GM12891 (cell line): ENCODE results near the gene WFIKKN1.

ENCODE experiments used
- DNase-seq: peaks from one replicate; pipeline ENCODE4 v3.0.0; 2011; ENCODE audit warnings: low spot score; ENCODE audit not compliant: insufficient read length
- FAIRE-seq: peaks from 2 replicates; lab custom pipeline; 2011; peaks lifted over from hg19 to GRCh38; lab: Jason Lieb, UNC
- PAX5 ChIP-seq: IDR thresholded peaks from 2 replicates; pipeline ENCODE4 v1.6.1; 2011; ENCODE audit warnings: low read length, moderate library complexity, mild to moderate bottlenecking; ENCODE audit not compliant: insufficient read depth, severe bottlenecking
- POLR2A ChIP-seq: IDR thresholded peaks from 2 replicates; pipeline ENCODE4 v1.6.1; 2011; ENCODE audit warnings: low read depth, low read length, control low read depth
- POLR2AphosphoS5 ChIP-seq: IDR thresholded peaks from 2 replicates; pipeline ENCODE4 v1.6.1; 2011; ENCODE audit warnings: low read depth, low read length, control low read depth
- POU2F2 ChIP-seq: IDR thresholded peaks from 2 replicates; pipeline ENCODE4 v1.6.1; 2011; ENCODE audit warnings: low read depth, mild to moderate bottlenecking, control low read depth, low read length, moderate library complexity
- SPI1 ChIP-seq: IDR thresholded peaks from 2 replicates; pipeline ENCODE4 v1.6.1; 2011; ENCODE audit warnings: low read depth, low read length, control low read depth
- TAF1 ChIP-seq: IDR thresholded peaks from 2 replicates; pipeline ENCODE4 v1.6.1; 2011; ENCODE audit warnings: low read depth, low read length, control low read depth

Gene WFIKKN1

DNA sequence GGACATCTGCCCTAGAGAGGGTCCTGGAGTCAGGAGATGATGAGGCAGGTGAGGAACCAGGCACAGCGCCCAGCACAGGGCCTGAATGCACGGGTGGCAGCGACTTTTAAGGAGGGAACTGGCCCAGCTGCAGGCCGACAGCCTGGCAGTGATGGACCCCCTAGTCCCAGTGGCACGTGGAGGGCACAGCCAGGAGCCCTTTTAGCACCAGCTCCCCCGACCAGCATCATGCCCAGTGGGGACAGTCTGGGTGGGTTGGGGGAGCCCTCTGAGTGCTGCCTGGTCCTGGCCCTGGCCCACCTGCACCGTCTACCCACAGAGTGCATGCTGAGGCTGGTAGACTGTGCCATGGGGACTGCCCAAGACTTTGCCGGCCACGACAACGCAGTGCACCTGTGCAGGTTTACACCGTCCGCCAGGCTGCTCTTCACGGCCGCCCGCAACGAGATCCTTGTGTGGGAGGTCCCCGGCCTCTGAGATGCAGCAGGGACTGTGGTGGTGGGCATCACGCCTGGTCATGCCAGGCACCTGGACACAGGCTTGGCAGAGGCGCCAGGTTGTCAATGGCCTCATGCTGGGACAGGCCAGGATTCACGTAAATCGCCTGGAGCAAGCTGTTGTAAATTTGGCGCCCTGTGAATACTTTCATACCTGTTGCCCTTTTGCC, 36.5 kb downstream of the WFIKKN1 start:
- DNase-seq, result no peak
- no peak for FAIRE-seq
- TF ChIP-seq POLR2AphosphoS5 (no peak), TAF1 (no peak), POLR2A (no peak), PAX5 (no peak), POU2F2 (no peak), SPI1 (no peak)

DNA sequence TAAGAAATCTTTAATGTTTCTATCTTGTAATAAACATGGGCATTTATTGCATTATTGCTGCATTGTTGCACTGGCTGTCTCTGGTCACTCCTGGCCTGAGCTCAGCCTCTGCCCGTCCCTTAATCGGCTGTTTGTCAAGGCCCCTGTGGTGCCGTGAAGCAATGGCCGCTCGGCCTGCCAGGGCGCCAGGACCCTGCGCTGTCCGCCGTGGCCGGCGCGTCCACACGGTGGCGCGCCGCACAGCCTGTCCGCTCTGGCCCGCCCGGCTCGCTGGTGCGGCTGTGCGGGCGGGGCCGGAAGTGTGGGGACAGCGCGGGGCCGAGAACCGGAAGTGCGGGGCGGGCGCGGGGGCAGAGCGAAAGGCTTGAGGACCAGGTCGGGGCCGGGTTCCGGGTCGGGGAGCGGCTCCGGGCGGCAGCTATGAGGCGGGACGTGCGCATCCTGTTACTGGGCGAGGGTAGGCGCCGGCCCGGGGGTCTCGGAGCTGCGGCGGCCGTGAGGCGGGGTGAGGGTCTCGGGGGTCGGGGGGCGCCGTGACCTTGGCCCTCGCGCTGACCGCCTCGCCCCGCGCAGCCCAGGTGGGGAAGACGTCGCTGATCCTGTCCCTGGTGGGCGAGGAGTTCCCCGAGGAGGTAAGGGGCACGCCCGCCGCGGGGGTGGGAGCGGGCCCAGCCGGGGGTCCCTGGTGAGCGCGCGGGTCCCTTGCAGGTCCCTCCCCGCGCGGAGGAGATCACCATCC, 37.2 kb downstream of the WFIKKN1 start, which contains the start of gene RHOT2:
Gene RHOT2 (plus strand): TSS at position 353 of the 739 bp plus-strand sequence. CDS start 68 bp downstream, at position 421.
- FAIRE-seq (peak; percentile 99), DNase-seq (peak; percentile 99)
- TF ChIP-seq SPI1, result no peak
- peak; percentile 8; the same call in 1 of the 2 replicates for TF ChIP-seq POU2F2
- TF ChIP-seq PAX5, result peak; percentile 45
- peak; percentile 67; the same call in 1 of the 2 replicates for TF ChIP-seq POLR2AphosphoS5
- peak; percentile 75 for TF ChIP-seq POLR2A
- peak; percentile 60 for TF ChIP-seq TAF1

DNA sequence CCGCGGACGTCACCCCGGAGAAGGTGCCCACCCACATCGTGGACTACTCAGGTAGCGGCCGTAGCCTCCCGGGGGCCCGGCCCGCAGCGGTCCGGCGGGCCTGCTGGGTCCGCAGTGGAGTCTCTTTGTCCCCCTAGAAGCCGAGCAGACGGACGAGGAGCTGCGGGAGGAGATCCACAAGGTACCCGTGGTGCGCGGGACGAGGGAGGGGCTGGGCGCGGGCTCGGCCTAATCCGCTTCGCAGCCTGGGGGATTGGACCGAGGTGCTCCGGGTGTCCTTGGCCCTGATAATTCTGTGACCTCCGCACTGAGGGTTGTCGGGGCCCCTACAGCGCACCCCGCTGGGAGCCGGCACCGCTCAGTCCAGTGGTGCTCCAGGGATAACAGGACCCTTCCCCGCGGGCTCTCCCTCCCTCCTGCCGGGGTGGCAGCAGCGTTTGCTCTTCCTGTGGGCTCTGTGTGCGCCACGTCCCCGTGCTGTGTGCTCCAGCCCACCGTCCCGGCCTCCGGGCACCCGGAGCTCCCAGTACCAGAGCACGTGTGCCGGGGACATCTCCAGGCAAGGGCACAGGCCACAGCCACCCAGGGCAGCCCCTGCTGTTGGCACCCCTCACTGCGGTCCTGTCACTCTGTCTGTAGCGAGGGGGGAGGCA, 37.9 kb downstream of the WFIKKN1 start:
- TF ChIP-seq POU2F2 (no peak), POLR2AphosphoS5 (no peak)
- FAIRE-seq (peak; percentile 68), DNase-seq (no peak)

DNA sequence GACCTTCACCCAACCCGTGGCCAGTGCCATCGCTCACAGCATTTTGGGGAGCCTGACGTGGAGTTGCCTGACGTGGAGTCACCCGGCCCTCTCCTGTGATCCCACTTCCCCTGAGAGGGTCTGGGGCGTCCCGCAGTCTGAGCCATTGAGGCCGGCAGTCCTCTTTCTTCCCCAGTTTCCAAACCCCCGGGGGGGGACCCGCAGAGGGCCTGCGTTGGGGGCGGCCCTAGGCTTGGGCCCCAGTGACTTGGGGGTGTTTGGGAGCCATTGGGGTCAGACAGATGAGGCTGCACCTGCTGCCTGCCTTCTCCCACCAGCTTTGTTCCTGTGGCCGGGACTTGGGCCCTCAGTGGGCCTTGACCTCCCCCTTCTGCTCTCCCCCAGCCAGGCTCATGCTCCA, 38.9 kb downstream of the WFIKKN1 start:
- FAIRE-seq, result no peak
- TF ChIP-seq POLR2A (no peak), SPI1 (no peak), POU2F2 (no peak), PAX5 (no peak), POLR2AphosphoS5 (no peak), TAF1 (no peak)
- DNase-seq, result no peak

DNA sequence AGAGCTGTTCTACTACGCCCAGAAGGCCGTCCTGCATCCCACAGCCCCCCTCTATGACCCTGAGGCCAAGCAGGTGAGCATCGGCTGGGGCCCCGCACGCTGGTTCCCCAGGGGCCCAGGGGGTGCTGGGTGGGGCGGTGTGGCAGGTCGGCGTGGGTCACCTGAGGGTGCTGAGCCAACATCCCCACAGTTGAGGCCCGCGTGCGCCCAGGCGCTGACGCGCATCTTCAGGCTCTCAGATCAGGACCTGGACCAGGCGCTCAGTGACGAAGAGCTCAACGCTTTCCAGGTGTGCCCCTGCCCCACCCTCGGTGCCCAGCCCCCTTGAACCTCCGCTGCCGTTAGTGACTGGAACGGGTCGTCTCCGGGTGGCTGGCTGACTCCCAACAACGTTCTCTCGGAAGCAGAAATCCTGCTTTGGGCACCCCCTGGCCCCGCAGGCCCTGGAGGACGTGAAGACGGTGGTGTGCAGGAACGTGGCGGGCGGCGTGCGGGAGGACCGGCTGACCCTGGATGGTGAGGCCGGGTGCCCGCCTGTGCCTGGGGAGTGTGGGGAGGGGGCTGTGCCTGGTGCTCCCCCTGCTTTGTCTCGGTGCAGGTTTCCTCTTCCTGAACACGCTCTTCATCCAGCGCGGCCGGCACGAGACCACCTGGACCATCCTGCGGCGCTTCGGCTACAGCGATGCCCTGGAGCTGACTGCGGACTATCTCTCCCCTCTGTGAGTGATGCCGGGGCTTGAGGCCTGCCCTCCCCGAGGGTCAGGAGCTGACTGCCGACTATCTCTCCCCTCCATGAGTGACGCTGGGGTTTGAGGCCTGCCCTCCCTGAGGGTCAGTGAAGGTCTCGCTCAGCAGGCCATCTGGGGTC, 39.9 kb downstream of the WFIKKN1 start:
- TF ChIP-seq POLR2AphosphoS5, result no peak
- no peak for TF ChIP-seq POLR2A
- TF ChIP-seq TAF1, result no peak
- no peak for TF ChIP-seq SPI1
- no peak for TF ChIP-seq PAX5
- no peak for TF ChIP-seq POU2F2
- DNase-seq, result no peak
- FAIRE-seq, result no peak

- FAIRE-seq, result no peak
These were observed 40.8 kb downstream of the WFIKKN1 start for GRCh38 chr16:671353-672131.

GRCh38 chr16:672371-672770, 41.6 kb downstream of the WFIKKN1 start:
- TF ChIP-seq PAX5 (no peak), SPI1 (no peak), POLR2AphosphoS5 (no peak), POU2F2 (no peak), POLR2A (no peak)
- FAIRE-seq (no peak), DNase-seq (no peak)

More at GRCh38 chr16:671353-672131, 40.8 kb downstream of the WFIKKN1 start:
- TF ChIP-seq POU2F2 (no peak), TAF1 (no peak), POLR2A (no peak), PAX5 (no peak), SPI1 (no peak), POLR2AphosphoS5 (no peak)
- DNase-seq, result no peak

DNA sequence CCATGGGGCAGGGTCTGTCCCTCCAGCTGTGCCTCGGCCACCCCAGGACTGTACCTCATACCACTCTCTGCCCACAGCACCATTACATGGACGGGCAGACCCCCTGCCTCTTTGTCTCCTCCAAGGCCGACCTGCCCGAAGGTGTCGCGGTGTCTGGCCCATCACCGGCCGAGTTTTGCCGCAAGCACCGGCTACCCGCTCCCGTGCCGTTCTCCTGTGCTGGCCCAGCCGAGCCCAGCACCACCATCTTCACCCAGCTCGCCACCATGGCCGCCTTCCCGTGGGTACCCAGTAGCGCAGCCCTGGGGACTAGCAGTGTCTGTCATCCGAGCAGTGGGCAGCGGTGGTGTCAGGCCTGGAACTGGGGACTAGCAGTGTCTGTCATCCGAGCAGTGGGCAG, 42.1 kb downstream of the WFIKKN1 start:
- no peak for DNase-seq
- TF ChIP-seq POLR2A (no peak), PAX5 (no peak), SPI1 (no peak), POLR2AphosphoS5 (no peak), POU2F2 (no peak), TAF1 (no peak)
- FAIRE-seq, result no peak
